Stimulated activated CD8-positive, alpha-beta memory T cell treated with anti-CD3 and anti-CD28 coated beads, Interleukin-7, amount 100 ng/mL, for 1 hour (primary cell): ENCODE results near the gene MTHFS.

Experiments
- DNase-seq, 2 donors: peaks; one replicate each; pipeline ENCODE4 v3.0.0-alpha.2; 2020; ENCODE audit warnings: low read depth in 2 of 2

MTHFS gene

GRCh38 chr15:79875213-79875612, 21.6 kb downstream of the MTHFS start:
- no peak for DNase-seq

GRCh38 chr15:79874242-79874641, 22.6 kb downstream of the MTHFS start:
- no peak for DNase-seq

GRCh38 chr15:79872358-79873017, 24.3 kb downstream of the MTHFS start:
- DNase-seq, result peak in 1 of 2 donors; percentile 17

GRCh38 chr15:79868554-79868953, 28.3 kb downstream of the MTHFS start:
- no peak for DNase-seq

GRCh38 chr15:79863886-79864285, 32.9 kb downstream of the MTHFS start:
- no peak for DNase-seq

- DNase-seq, result no peak
Measured at GRCh38 chr15:79862191-79862590, 34.6 kb downstream of the MTHFS start.

GRCh38 chr15:79860661-79861060, 36.2 kb downstream of the MTHFS start:
- DNase-seq, result no peak

GRCh38 chr15:79858469-79858868, 38.3 kb downstream of the MTHFS start:
- no peak for DNase-seq

- DNase-seq, result peak; percentile 30 to 41
Measured at GRCh38 chr15:79853492-79854328, 43.1 kb downstream of the MTHFS start.

- no peak for DNase-seq
Measured at GRCh38 chr15:79849789-79850188, 47.0 kb downstream of the MTHFS start.

GRCh38 chr15:79846539-79846938, 50.3 kb downstream of the MTHFS start:
- DNase-seq, result no peak

- DNase-seq, result no peak
Measured at GRCh38 chr15:79844221-79844620, 52.6 kb downstream of the MTHFS start.

GRCh38 chr15:79837846-79838245, 59.0 kb downstream of the MTHFS start:
- DNase-seq, result no peak

- DNase-seq, result no peak
Measured at GRCh38 chr15:79834495-79834894, 62.3 kb downstream of the MTHFS start.

GRCh38 chr15:79832367-79833120, 64.3 kb downstream of the MTHFS start:
- no peak for DNase-seq

- no peak for DNase-seq
Measured at GRCh38 chr15:79831604-79832003, 65.2 kb downstream of the MTHFS start.

- no peak for DNase-seq
Measured at GRCh38 chr15:79829950-79830349, 66.9 kb downstream of the MTHFS start.

GRCh38 chr15:79828447-79828846, 68.4 kb downstream of the MTHFS start:
- no peak for DNase-seq

- no peak for DNase-seq
Measured at GRCh38 chr15:79826800-79827199, 70.0 kb downstream of the MTHFS start.

- DNase-seq, result no peak
Measured at GRCh38 chr15:79824136-79824701, 72.6 kb downstream of the MTHFS start.

- DNase-seq, result no peak
Measured at GRCh38 chr15:79820820-79821219, 76.0 kb downstream of the MTHFS start.

GRCh38 chr15:79820176-79820575, 76.6 kb downstream of the MTHFS start:
- DNase-seq, result no peak
